Immature natural killer cell (primary cell): ENCODE results near the gene SNX15. TPM values are rescaled to one million over a fixed set of nuclear protein-coding genes. Genes with fewer than 3 reads are reported as not detected.
A peak's percentile ranks its signal among the peaks of the same experiment; 100 is the strongest.

Experiments
- DNase-seq, 3 donors: peaks; one replicate each; pipeline ENCODE4 v3.0.0; 2022; ENCODE audit warnings: mixed read lengths in 1 of 3
- H3K27ac Mint-ChIP-seq, 6 donors: one replicate each; pipeline ENCODE4 v1.8.0; 2020; ENCODE audit warnings: mixed read lengths in 6 of 6, mild to moderate bottlenecking in 5 of 6, inconsistent platforms in 4 of 6, moderate library complexity in 3 of 6
- H3K27me3 Mint-ChIP-seq, 3 donors: one replicate each; pipeline ENCODE4 v1.8.0; 2020 to 2021; ENCODE audit warnings: low read depth in 3 of 3, mild to moderate bottlenecking in 3 of 3, mixed read lengths in 3 of 3, moderate library complexity in 3 of 3, inconsistent platforms in 1 of 3
- H3K36me3 Mint-ChIP-seq, 3 donors: one replicate each; pipeline ENCODE4 v1.8.0; 2020; ENCODE audit warnings: mixed read lengths in 3 of 3, inconsistent platforms in 2 of 3, mild to moderate bottlenecking in 2 of 3
- H3K4me1 Mint-ChIP-seq, 2 donors: one replicate each; pipeline ENCODE4 v1.8.0; 2020; ENCODE audit warnings: inconsistent platforms in 2 of 2, mild to moderate bottlenecking in 2 of 2, mixed read lengths in 2 of 2, moderate library complexity in 1 of 2
- H3K4me3 Mint-ChIP-seq, 5 donors: one replicate each; pipeline ENCODE4 v1.8.0; 2020; ENCODE audit warnings: mild to moderate bottlenecking in 5 of 5, mixed read lengths in 5 of 5, inconsistent platforms in 3 of 5, moderate library complexity in 3 of 5
- H3K9me3 Mint-ChIP-seq, 6 donors: one replicate each; pipeline ENCODE4 v1.8.0; 2020; ENCODE audit warnings: mild to moderate bottlenecking in 6 of 6, mixed read lengths in 6 of 6, inconsistent platforms in 4 of 6, moderate library complexity in 3 of 6
- polyA plus RNA-seq, 3 donors: library from polyadenylated mRNA; unstranded; fragments of 300-500 nt; fragmentation: Illumina TruSeq; gene quantifications; one replicate each; pipeline ENCODE4 v1.2.3, GENCODE V29; 2021

SNX15 gene
- polyA plus RNA-seq, 3 donors from 2014 or later: 14.5 to 20.6 (median 19.9) TPM

DNA sequence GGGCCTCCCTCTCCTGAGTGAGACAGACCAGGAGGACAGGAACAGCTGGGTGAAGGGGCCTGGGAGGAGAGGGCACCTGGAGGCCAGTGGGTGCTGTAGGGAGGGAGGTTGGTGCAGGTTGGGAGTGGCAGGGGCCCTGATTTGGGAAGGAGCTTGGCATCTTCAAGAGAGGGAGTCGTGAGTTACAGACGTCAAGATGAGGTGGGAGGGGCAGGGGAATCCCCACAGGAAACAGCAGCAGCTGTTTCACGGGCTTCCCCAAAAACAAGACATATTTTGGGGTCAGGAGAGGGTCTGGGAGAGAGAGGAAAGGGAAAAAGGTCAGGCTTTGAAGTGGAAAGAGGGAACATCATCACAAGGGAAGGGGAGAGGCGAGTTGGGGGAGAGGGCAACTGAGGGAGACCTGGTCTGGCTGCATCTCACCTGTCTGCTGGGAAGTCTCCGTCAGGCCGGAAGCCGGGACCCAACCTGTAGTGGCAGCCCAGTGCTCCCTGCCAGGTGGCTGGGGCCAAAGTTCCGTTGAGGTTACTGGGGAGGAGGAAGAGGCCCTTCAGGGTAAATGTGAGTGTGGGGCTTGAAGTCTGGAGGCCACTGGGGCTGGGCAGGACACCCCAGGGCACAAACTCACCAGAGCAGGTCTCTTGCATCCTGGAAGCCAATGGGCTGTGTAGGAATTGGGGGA is 26.7 kb downstream of the SNX15 start:
- Mint-ChIP-seq H3K27ac (peak overlapping the region in 2 of 6 donors; percentile 30 to 73), H3K4me3 (no peak overlapping the region), H3K9me3 (no peaks in the 10 kb centered on the region), H3K4me1 (no peaks in the 10 kb centered on the region), H3K27me3 (peaks cover 0 to 4% (median 3%) of the 10 kb centered on the region in 3 donors), H3K36me3 (no peaks in the 10 kb centered on the region)
- DNase-seq: no peak

DNA sequence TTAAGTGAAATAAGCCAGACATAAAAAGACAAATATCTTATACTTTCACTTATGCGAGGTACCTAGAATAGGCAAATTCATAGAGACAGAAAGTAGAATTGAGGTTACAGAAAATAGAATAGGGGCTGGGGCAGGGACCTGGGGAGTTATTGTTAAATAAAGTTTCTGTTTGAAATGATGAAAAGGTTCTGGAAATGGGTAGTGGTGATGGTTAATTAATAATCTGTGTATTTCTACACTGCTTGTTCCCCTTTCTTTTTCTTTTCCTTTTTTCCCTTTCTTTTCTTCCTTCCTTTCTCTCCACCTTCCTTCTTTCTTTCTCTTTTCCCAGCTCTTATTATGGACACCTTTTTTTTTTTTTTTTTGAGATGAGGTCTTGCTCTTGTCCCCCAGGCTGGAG is 28.3 kb downstream of the SNX15 start:
- H3K4me3 Mint-ChIP-seq: no peak overlapping the region
- H3K36me3 Mint-ChIP-seq: no peaks in the 10 kb centered on the region
- H3K27ac Mint-ChIP-seq: no peak overlapping the region
- no peaks in the 10 kb centered on the region for H3K9me3 Mint-ChIP-seq
- no peak for DNase-seq
- no peaks in the 10 kb centered on the region for H3K4me1 Mint-ChIP-seq
- H3K27me3 Mint-ChIP-seq: peaks cover 0 to 4% (median 3%) of the 10 kb centered on the region in 3 donors

DNA sequence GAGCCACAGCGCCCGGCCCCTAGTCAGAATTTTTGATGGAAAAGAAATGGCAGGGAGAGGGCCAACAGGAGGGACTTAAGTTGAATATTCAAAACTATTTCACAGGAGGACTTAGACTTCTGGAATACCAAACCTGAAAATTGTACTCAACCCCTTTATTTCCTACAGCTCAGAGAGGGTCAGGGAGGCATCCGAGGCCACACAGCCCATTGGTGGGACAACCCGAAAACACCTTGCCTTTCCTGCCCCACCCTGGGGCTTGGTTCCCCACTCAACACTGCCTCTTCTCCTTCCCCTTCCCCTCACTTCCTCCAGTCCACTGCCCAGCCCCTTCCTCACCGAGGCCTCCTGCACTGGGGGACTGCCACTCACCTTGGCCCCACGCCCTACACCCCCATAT is 29.8 kb downstream of the SNX15 start:
- no peak overlapping the region for H3K27ac Mint-ChIP-seq

DNA sequence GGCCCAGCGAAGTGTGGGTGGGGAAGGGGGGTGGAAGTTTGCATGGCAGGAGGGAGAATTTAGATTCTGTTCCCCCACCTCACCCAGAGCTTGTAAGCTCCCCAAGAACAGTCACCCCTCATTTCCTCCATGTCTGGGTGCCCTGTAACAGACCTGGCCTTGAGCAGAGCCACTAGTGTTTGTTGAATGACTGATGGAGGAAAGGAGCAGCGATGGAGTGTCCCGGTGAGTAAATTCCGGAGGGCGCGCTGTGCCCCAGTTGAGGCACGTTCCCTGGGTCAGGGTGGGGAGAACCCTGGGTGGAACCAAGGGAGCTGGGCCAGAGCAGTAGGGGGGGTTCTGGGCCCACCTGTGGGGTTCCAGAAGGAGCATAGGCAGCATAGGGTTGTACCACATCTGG is 30.3 kb downstream of the SNX15 start:
- no peak for DNase-seq
- Mint-ChIP-seq H3K27me3 (peaks cover 1 to 4% (median 3%) of the 10 kb centered on the region in 3 donors), H3K9me3 (no peaks in the 10 kb centered on the region), H3K4me3 (no peak overlapping the region), H3K4me1 (no peaks in the 10 kb centered on the region), H3K27ac (no peak overlapping the region), H3K36me3 (no peaks in the 10 kb centered on the region)

More for the DNA sequence above, 29.8 kb downstream of the SNX15 start:
- no peak for DNase-seq
- no peaks in the 10 kb centered on the region for H3K9me3 Mint-ChIP-seq
- H3K27me3 Mint-ChIP-seq: peaks cover 1 to 4% (median 3%) of the 10 kb centered on the region in 3 donors
- H3K4me3 Mint-ChIP-seq: no peak overlapping the region
- no peaks in the 10 kb centered on the region for H3K36me3 Mint-ChIP-seq
- H3K4me1 Mint-ChIP-seq: no peaks in the 10 kb centered on the region

DNA sequence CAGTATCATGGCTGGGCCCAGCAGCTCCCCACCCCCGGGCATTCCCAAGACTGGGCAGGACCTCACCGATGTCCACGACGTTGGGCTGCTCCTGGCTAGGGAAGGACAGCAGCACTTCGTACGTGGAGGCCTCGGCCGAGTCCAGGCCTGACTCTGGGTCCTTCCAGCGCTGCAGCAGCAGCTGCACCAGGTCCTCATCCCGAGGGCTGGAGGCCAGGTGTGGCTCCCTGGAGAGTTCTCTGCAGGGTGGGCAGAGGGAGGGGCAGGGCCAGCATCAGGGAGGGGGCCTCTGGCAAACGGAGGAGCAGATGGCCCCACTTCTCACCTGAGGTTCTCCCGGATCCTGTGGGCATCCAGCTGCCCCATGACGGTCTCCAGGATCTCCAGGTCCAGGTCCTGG is 30.8 kb downstream of the SNX15 start:
- no peaks in the 10 kb centered on the region for H3K4me1 Mint-ChIP-seq
- no peak for DNase-seq
- no peaks in the 10 kb centered on the region for H3K9me3 Mint-ChIP-seq
- peaks cover 1 to 5% (median 4%) of the 10 kb centered on the region in 3 donors for H3K27me3 Mint-ChIP-seq
- no peaks in the 10 kb centered on the region for H3K36me3 Mint-ChIP-seq
- no peak overlapping the region for H3K4me3 Mint-ChIP-seq
- no peak overlapping the region for H3K27ac Mint-ChIP-seq

DNA sequence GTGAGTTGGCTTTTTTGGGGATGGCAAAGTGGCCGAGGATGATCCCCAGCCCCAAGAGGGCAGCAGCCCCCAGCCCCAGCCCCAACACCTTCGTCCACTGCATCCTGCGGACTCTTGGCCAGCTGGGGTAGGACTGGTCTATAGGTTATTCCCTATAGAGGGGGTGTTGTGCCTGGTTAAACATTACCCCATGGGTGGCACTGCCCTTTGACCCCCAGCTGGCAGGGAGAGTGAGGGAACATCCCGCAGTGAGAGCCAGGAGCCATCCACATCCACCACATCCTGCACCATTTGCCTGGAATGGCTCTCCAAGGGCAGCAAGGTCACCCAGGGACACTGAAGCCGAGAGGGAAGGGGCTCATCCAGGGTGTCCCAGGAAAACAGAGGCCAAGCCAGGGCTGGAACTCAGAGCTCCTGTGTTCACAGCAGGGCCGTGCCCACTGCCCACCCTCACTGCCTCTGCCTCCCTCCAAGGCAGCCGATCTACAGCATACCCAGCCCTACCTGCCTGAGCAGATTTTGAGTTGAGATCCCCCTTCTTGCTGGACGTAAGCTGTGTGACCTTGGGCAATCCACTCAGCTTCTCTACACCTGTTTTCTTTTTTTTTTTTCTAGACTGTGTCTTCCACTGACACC is 31.3 kb downstream of the SNX15 start, which contains the start of gene NAALADL1:
Gene NAALADL1, minus strand, starts transcription at position 135 of the 636 bp plus-strand sequence. Its CDS starts 32 bp downstream, at position 103.
- H3K4me1 Mint-ChIP-seq: no peaks in the 10 kb centered on the region
- DNase-seq: no peak
- H3K27me3 Mint-ChIP-seq: peaks cover 1 to 5% (median 4%) of the 10 kb centered on the region in 3 donors
- no peaks in the 10 kb centered on the region for H3K36me3 Mint-ChIP-seq
- no peaks in the 10 kb centered on the region for H3K9me3 Mint-ChIP-seq
- H3K4me3 Mint-ChIP-seq: no peak within 1 kb of the TSS
- no peak within 1 kb of the TSS for H3K27ac Mint-ChIP-seq

DNA sequence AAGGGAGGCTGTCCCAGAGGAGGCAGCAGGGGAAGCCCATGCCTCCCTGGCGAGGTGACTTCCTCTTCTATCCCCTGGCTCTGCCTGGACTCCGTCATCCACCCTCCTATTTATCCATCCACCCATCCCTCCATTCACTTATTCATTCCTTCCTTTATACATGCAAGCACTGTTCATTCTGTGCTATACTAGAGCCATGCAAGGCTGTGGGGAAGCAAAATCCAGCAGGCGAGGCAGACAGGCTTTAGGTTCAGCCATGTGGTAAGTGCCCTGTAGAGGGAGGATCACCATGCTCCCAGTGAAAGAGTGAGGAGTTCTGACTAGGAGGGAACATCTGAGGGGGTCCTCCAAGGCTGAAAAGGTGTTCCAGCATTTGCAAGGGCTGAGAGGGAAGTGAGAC is 32.3 kb downstream of the SNX15 start:
- Mint-ChIP-seq H3K9me3 (no peaks in the 10 kb centered on the region), H3K4me1 (no peaks in the 10 kb centered on the region), H3K36me3 (no peaks in the 10 kb centered on the region), H3K27ac (no peak overlapping the region), H3K4me3 (no peak overlapping the region), H3K27me3 (peaks cover 0 to 2% (median 1%) of the 10 kb centered on the region in 3 donors)
- no peak for DNase-seq

DNA sequence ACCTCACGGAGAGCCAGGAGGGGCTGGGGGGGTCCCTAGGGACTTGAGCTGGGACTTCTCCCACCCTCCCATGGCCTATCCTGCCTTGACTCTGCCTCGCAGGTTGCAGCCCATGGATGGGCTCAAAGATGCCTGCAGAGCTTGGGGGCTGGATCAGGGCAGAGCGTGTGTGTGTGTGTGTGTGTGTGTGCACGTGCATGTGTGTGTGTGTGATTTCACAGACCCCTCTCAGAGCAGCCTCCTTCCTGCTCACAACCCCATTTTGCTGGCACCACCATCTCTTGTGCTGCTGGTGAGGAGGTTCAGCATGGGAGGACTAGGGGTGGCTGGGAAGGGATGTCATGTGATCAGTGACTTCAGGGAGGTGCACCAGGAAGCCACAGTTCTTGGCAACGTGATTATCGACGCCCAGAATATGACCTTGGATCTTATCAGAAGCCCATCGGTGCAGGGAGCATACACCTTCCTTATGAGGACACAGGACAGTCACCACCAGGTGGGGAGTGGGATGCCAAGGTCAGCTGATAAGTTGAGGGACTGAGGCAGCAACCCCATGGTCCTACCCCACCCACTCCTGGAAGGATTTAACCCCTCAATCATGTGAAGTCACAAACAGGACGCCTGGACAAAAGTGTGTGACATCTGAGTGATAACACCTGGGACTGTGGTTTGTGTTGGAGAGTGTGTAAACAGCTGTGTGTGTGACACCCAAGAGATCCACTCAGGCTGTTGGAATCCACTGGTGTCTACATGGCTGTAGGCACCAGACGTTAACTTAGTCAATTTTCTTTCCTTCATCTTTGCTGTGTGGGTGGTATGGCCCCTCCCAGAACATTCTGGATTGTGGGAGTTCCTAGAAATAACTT is 33.0 kb downstream of the SNX15 start:
- H3K27me3 Mint-ChIP-seq: peaks cover 0 to 2% (median 1%) of the 10 kb centered on the region in 3 donors
- no peak overlapping the region for H3K27ac Mint-ChIP-seq
- H3K4me3 Mint-ChIP-seq: no peak overlapping the region
- H3K36me3 Mint-ChIP-seq: no peaks in the 10 kb centered on the region
- no peak for DNase-seq
- no peaks in the 10 kb centered on the region for H3K4me1 Mint-ChIP-seq
- no peaks in the 10 kb centered on the region for H3K9me3 Mint-ChIP-seq

DNA sequence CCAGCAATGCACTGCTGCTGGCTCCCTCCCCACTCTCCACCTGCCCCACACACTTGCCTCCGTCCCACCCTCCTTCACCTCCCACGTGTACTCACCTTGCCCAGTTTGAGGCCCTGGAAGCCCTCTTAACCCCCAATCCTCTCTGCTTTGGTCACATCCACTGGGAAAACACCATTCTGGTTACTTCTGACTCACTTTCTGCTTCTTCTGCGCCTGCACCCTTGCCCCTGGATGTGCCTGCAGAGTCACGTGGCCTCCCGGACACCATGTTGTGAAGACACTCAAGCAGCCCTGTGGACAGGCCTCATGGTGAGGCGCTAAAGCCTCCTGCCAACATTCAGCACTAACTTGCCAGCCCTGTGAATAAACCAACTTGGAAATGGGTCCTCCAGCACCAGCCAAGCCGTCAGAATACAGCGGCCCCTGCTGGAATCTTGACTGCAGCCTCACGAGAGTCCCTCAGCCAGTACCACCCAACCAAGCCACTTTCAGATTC is 33.7 kb downstream of the SNX15 start:
- no peak overlapping the region for H3K27ac Mint-ChIP-seq
- no peaks in the 10 kb centered on the region for H3K36me3 Mint-ChIP-seq
- H3K9me3 Mint-ChIP-seq: no peaks in the 10 kb centered on the region
- peaks cover 0 to 2% (median 1%) of the 10 kb centered on the region in 3 donors for H3K27me3 Mint-ChIP-seq
- no peak overlapping the region for H3K4me3 Mint-ChIP-seq
- DNase-seq: no peak
- no peaks in the 10 kb centered on the region for H3K4me1 Mint-ChIP-seq

DNA sequence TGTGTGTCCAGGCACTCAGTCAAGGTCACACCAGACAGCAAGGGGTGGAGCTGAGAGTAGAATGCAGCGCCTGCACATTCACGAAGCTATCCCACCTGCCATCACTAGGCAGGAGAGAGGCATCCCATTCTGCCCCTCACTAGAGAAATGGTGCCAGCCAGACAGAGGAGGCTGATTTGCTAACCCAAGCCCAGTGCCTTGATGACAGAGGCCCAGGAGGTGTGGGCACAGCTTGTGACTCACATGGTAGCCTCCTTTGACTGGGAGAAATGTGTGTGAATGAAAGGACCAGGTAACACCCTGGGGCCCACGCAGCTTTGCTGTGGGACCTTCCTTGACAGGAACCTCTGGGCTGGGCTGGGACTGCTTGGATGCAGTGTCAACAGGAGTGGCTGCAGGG is 36.3 kb downstream of the SNX15 start:
- Mint-ChIP-seq H3K9me3 (no peaks in the 10 kb centered on the region), H3K4me3 (no peak overlapping the region), H3K27ac (no peak overlapping the region), H3K4me1 (no peaks in the 10 kb centered on the region), H3K36me3 (no peaks in the 10 kb centered on the region), H3K27me3 (peaks cover 0 to 2% (median 1%) of the 10 kb centered on the region in 3 donors)
- DNase-seq: no peak

DNA sequence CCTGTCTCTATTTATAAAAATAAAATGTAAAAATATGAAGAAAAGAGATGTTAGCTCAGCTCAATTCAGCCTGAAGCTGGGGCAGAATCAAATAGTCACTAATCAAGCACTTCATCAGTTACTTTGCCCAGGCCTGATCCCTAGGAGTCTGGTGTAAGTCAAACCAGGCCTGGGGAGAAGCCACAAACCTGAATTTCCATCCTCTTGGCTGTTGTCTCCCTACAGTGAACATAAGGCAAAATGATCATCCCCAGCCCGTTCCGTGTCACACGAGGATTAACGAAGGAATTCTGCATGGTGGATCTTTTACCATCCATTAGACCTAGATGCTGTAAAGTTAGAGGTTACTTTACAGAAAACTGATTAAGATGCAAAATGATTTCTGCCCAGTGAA is 37.6 kb downstream of the SNX15 start:
- Mint-ChIP-seq H3K36me3 (no peaks in the 10 kb centered on the region), H3K27ac (no peak overlapping the region), H3K4me1 (no peaks in the 10 kb centered on the region), H3K27me3 (peaks cover 0 to 2% (median 1%) of the 10 kb centered on the region in 3 donors), H3K9me3 (no peaks in the 10 kb centered on the region), H3K4me3 (no peak overlapping the region)
- DNase-seq: no peak

DNA sequence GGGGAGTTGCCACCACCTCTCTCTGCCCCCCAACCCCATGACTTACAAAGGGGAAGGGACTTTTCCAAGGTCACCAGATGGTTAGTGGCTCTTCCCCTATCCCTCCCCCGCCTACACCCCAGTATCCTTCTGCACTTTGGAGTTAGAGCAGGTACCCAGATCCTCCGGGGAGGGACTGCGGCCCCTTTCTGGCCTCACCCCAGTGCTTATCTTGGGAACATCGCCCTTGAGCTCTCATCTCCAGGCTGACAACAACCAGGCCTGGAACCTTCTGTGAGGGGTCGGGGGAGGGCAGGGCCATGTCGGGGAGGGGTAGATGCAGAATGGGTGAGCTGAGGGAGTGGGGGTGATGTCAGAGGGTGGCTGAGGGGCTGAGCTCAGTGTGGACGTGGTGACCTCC is 38.6 kb downstream of the SNX15 start:
- Mint-ChIP-seq H3K36me3 (no peaks in the 10 kb centered on the region), H3K4me3 (no peak overlapping the region), H3K27ac (no peak overlapping the region), H3K4me1 (no peaks in the 10 kb centered on the region), H3K27me3 (peaks cover 0 to 2% (median 1%) of the 10 kb centered on the region in 3 donors), H3K9me3 (no peaks in the 10 kb centered on the region)
- DNase-seq: no peak

DNA sequence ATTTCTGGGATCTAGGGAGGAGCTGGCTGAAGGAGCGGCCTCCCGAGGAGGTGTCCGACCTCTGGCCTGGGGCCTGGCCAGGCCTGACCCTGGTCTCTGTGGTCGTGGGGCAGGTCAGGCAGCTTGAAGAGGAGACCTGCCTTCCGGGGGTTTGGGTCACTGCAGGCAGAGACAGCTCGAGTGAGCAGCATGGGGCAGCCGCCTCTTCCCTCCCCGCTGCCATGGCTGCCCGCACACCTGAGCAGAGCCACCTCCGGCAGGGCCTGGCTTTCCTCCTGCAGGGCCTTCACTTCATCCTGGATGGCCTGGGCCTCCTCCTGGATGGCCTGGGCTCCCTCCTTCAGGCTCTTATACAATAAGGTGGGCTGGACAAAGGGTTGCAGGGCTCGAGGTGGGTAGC is 39.1 kb downstream of the SNX15 start:
- Mint-ChIP-seq H3K4me3 (no peak overlapping the region), H3K27me3 (peaks cover 0 to 2% (median 0%) of the 10 kb centered on the region in 3 donors), H3K9me3 (no peaks in the 10 kb centered on the region), H3K4me1 (no peaks in the 10 kb centered on the region), H3K27ac (no peak overlapping the region), H3K36me3 (no peaks in the 10 kb centered on the region)
- DNase-seq: no peak

DNA sequence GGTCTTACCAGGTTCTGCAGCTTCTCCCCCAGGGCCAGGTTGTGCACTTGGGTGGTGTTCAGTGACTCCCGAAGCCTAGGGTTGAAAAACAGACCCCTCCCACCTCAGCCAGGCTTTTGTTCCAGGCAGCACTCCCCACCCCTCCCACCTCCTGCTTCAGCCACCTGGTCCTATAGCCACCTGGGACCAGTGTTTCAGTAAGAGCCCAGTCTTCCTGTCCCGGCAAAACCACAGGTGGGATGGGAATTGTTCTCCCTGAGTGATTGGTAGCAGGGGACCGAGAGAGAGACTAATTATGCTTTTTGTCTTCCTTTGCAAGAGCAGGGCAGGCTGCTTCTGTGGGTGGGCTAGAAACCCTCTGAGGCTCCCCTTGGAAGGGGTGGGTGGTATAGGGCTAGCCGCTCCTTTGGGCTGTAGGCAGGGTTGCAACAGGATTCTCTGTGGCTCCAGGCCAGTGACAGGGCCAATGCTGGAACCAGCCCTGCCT is 39.6 kb downstream of the SNX15 start:
- no peaks in the 10 kb centered on the region for H3K4me1 Mint-ChIP-seq
- DNase-seq: no peak
- no peaks in the 10 kb centered on the region for H3K9me3 Mint-ChIP-seq
- no peak overlapping the region for H3K4me3 Mint-ChIP-seq
- H3K27ac Mint-ChIP-seq: no peak overlapping the region
- H3K36me3 Mint-ChIP-seq: no peaks in the 10 kb centered on the region
- peaks cover 0 to 2% (median 0%) of the 10 kb centered on the region in 3 donors for H3K27me3 Mint-ChIP-seq
